K562 treated with DMSO at 1 percent for 48 hours (cell line): ENCODE data around the gene PBX2. TPM values are rescaled to one million over a fixed set of nuclear protein-coding genes. Genes with fewer than 3 reads are reported as not detected.

Experiments used
- total RNA-seq: library from RNA; unstranded; fragments of 300-600 nt; gene quantifications from 2 replicates; pipeline ENCODE4 v1.2.3, GENCODE V29; 2022; ENCODE audit warnings: low replicate concordance; ENCODE audit errors: extremely low read depth

Gene PBX2, protein sequence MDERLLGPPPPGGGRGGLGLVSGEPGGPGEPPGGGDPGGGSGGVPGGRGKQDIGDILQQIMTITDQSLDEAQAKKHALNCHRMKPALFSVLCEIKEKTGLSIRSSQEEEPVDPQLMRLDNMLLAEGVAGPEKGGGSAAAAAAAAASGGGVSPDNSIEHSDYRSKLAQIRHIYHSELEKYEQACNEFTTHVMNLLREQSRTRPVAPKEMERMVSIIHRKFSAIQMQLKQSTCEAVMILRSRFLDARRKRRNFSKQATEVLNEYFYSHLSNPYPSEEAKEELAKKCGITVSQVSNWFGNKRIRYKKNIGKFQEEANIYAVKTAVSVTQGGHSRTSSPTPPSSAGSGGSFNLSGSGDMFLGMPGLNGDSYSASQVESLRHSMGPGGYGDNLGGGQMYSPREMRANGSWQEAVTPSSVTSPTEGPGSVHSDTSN
- not detected in 2 replicates for total RNA-seq

GRCh38 chr6:32190054-32190851 is at the start of gene PBX2:
PBX2 (minus strand) TSS chr6:32190202; CDS start chr6:32189915, 287 bp downstream.

GRCh38 chr6:32223258-32224235 is 33.5 kb upstream of the PBX2 start, which contains the start of gene NOTCH4:
NOTCH4 (minus strand) TSS chr6:32224067; CDS start chr6:32223928, 139 bp downstream.

GRCh38 chr6:32192608-32193039 is 2.6 kb upstream of the PBX2 start, which contains the start of gene GPSM3:
GPSM3 (minus strand) TSS chr6:32192643; CDS start chr6:32192513, 130 bp downstream.

DNA sequence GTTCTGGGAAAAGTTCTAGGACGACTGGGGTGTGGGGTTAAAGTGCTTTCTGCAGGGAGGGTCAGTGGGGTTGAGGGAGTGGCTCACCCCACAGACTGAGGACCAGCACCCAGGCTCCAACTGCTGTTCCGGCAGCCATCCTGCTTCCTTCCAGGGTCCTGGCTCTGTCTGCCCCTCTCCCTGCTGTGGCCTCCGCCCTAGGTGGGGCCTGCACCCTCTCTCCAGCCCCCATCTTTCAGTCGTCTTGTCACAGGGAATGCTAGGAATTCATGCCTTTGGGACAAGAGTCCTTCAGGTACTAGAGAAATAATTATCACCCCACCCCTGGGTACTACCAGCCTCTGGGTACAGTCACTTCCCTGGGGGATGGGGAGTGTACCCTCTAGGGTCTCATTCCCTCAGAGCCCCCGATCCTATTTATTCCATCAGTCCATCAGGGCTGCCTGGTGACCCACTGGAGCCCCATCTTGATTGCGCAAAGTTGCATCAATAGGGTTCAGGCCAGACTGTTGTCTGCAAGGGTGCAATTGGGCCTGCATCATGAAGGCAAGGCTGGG is 5.8 kb downstream of the PBX2 start, which contains the start of gene AGER:
AGER (minus strand) TSS at position 170 of the 557 bp plus-strand sequence; CDS start at position 139, 31 bp downstream.

DNA sequence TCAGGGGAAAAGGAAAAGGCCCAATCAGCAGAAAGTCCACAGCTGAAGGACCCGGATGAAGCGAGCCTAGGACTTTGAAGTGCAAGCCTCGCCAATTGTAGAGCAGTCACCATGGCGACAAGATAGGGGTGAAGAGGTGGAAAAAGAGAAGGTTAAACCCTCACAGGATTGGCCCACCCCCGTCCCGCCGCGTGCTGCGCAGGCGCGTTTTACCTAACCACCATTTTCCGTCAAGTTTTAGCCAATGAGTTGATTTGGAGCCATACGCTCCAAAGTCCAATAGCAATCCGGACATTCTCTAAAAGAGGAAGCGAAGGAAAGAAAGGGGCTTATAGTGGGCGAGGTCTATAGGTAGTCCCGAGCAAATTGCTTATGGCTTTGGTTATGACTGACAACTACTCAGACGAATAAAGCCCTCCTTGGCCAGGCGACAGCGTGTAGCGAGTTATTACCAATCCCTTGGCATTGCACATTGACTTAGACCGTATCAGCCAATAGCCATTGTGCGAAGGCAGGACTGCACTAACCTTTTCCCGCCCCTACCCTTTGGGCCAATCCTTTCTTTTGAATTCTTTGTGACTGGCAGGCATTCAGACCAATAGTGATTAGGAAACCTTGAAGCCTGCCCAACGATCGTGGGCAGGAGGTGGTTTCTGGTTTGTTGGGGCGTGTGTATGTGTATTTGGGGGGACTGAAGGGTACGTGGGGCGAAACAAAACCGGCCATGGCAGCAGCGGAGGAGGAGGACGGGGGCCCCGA is 12.0 kb downstream of the PBX2 start, which contains the start of gene RNF5:
RNF5 (plus strand) TSS at position 618 of the 759 bp plus-strand sequence; CDS start at position 725, 107 bp downstream.

DNA sequence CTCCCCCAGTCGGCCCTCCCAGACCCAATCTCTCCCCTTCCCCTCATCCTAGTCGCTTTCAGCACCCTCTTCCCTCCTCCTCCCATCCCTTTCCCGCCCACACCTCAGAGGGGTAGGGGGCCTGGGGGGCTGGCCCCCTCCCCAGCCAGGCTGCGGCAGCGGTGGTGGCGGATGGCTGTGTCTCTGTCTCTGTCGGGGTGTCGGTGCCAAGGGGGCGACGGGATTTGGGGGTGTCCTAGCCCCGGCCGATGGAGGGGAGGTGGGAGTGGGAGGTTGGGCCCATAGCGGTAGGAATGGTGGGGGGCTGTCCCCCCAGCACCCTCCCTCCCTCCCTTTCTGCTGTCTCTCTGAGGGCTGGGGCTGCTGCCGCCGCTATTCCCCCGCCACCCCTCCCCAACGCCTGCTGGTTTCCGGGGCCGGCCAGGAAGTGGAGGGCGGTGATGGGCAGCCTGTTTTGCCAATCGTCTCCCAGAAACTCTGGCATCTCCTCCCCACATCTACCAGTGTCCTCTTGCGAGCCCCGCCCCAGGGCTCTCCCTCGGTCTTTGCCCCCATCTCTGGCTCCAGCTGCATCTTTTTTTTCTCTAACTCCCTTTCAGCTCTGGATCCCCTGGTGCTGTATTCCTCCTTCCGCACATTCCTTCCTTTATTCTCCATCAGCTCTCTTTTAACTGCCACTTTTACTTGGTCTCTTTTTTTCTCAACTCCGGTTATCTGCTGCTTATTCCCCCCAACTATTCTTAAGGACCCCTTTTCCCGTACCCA is 14.1 kb downstream of the PBX2 start, which contains the start of gene AGPAT1:
AGPAT1 (minus strand) TSS at position 374 of the 765 bp plus-strand sequence. CDS start 4,588 bp downstream, outside the sequence.

GRCh38 chr6:32164295-32164694 is 25.7 kb downstream of the PBX2 start, which contains the start of gene EGFL8:
EGFL8 (plus strand) TSS chr6:32164595; CDS start chr6:32166166, 1,571 bp downstream.

GRCh38 chr6:32153564-32154513 is 36.2 kb downstream of the PBX2 start, which contains the start of gene PPT2:
PPT2 (plus strand) TSS chr6:32154141; CDS start chr6:32154595, 454 bp downstream.

DNA sequence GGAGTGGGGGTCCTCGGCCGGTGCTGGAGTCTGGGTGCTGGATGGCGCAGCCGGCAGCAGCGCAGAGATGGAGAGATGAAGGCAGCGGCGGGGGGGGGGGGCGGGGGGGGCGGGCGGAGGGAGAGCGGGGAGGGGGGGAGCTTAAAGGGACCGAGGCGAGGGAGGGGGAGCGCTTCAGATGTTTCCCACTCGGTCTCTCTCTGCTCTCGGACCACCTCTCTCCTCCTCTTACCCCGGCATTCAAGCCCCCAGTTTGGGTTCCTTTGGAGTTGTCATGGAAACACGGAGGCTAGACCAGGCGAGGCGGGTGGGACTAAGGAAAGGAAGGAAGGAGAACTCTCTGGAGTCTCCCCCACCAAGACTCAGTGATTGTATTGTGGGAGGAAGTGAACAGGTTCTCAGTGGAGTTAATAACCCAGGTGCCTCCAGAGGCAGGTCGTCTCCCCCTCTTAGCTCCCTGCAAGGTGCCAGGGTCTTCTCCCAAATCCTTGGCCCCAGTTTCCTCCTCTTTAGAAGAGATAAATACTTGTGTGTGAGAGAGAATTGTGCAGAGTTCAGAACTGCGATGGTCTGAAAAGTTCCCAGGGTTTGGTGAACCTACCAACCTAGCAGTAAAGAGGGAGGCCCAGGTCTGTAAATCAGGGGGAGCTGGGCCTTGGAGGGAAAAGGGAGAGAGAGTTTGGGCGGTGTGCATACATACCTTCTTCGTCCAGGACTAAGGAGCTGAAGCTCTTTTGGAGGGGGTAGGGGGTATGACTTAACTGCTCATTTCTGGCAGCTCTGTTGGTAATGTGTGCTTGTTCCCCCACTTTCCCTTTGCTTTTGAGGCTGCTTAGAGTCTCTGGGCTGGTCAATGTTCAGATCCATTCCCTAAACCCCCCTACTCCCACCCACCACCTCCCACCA is 37.9 kb downstream of the PBX2 start, which contains the start of gene PRRT1:
PRRT1 (minus strand) TSS at position 77 of the 906 bp plus-strand sequence. CDS start 112 bp downstream, outside the sequence.

Other genes with a start within 250 kb of the PBX2 start
- gene CFB, start 244.1 kb downstream of the PBX2 start, total RNA-seq, result not detected in 2 replicates
- not detected in 2 replicates for gene NELFE, start 231.2 kb downstream of the PBX2 start, total RNA-seq
- not detected in 2 replicates for gene SKIC2, start 231.0 kb downstream of the PBX2 start, total RNA-seq
- 217 TPM in 1 of 2 replicates, not detected in the other for gene DXO, start 218.1 kb downstream of the PBX2 start, total RNA-seq
- gene C4A, start 208.1 kb downstream of the PBX2 start, total RNA-seq, result not detected in 2 replicates
- not detected in 2 replicates for gene C4B, start 175.4 kb downstream of the PBX2 start, total RNA-seq
- gene CYP21A2, start 151.8 kb downstream of the PBX2 start, total RNA-seq, result not detected in 2 replicates
- gene TNXB, start 80.9 kb downstream of the PBX2 start, total RNA-seq, result not detected in 2 replicates
- gene ATF6B, start 62.0 kb downstream of the PBX2 start, total RNA-seq, result not detected in 2 replicates
- not detected in 2 replicates for gene FKBPL, start 59.9 kb downstream of the PBX2 start, total RNA-seq
- not detected in 2 replicates for gene PRRT1, start 38.3 kb downstream of the PBX2 start, total RNA-seq
- not detected in 2 replicates for gene PPT2, start 36.1 kb downstream of the PBX2 start, total RNA-seq
- not detected in 2 replicates for gene EGFL8, start 25.6 kb downstream of the PBX2 start, total RNA-seq
- not detected in 2 replicates for gene AGPAT1, start 14.1 kb downstream of the PBX2 start, total RNA-seq
- gene RNF5, start 11.8 kb downstream of the PBX2 start, total RNA-seq, result not detected in 2 replicates
- not detected in 2 replicates for gene AGER, start 5.9 kb downstream of the PBX2 start, total RNA-seq
- not detected in 2 replicates for gene GPSM3, start 2.4 kb upstream of the PBX2 start, total RNA-seq
- not detected in 2 replicates for gene NOTCH4, start 33.9 kb upstream of the PBX2 start, total RNA-seq
- not detected in 2 replicates for gene TSBP1, start 181.7 kb upstream of the PBX2 start, total RNA-seq
- not detected in 2 replicates for gene BTNL2, start 217.0 kb upstream of the PBX2 start, total RNA-seq
- gene HLA-DRA, start 249.7 kb upstream of the PBX2 start, total RNA-seq, result not detected in 2 replicates